ENCODE measurements around the gene TDRD7. TPM values are rescaled to one million over a fixed set of nuclear protein-coding genes. Genes with fewer than 3 reads are reported as not detected.

The TDRD7 gene
- total RNA-seq, 1 experiment from 2014 or later: 2.8 TPM

DNA sequence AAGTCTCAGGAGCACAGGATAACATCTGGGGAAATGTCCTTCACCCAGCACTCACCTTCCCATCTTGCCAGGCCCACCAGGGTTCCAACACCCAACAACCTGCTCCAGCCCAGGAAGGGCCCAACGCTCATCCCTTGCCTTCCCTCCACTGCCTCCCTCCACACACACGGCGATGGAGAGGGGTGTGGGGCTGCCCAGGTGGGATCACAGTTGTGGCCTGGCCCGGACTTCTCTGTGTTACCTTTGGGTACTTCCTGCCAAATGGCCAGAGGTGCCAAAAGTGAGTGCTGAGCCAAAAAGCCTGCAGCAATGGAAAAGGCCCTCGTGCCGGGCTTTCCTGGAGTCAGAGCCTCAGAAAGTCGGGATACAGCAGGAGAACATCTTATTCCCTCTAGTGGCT, 15.6 kb upstream of the TDRD7 start (continued):
- TF ChIP-seq ATF2 (CRISPR knock-in tag; IDR thresholded peaks at IDR 0.05; ENCODE audit: borderline replicate concordance, low read depth) (no peak), SMAD3 (CRISPR knock-in tag; IDR thresholded peaks at IDR 0.05; ENCODE audit: borderline replicate concordance) (no peak), ATF1 (CRISPR knock-in tag; IDR thresholded peaks at IDR 0.05) (no peak), NFYB (CRISPR knock-in tag; conservative IDR thresholded peaks at IDR 0.05; ENCODE audit: low read depth) (no peak), ESRRA (CRISPR knock-in tag; IDR thresholded peaks at IDR 0.05; ENCODE audit: borderline replicate concordance) (no peak), TEAD4 (CRISPR knock-in tag; IDR thresholded peaks at IDR 0.05) (no peak), ZNF423 (CRISPR knock-in tag; IDR thresholded peaks at IDR 0.05) (no peak), RORB (CRISPR knock-in tag; IDR thresholded peaks at IDR 0.05) (no peak), TCF7 (CRISPR knock-in tag; IDR thresholded peaks at IDR 0.05; ENCODE audit: low read depth) (no peak)
- TF ChIP-seq, protein P1, sequence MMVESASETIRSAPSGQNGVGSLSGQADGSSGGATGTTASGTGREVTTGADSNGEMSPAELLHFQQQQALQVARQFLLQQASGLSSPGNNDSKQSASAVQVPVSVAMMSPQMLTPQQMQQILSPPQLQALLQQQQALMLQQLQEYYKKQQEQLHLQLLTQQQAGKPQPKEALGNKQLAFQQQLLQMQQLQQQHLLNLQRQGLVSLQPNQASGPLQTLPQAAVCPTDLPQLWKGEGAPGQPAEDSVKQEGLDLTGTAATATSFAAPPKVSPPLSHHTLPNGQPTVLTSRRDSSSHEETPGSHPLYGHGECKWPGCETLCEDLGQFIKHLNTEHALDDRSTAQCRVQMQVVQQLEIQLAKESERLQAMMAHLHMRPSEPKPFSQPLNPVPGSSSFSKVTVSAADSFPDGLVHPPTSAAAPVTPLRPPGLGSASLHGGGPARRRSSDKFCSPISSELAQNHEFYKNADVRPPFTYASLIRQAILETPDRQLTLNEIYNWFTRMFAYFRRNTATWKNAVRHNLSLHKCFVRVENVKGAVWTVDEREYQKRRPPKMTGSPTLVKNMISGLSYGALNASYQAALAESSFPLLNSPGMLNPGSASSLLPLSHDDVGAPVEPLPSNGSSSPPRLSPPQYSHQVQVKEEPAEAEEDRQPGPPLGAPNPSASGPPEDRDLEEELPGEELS (CRISPR knock-in tag; IDR thresholded peaks at IDR 0.05): no peak
- TF ChIP-seq, protein P2, sequence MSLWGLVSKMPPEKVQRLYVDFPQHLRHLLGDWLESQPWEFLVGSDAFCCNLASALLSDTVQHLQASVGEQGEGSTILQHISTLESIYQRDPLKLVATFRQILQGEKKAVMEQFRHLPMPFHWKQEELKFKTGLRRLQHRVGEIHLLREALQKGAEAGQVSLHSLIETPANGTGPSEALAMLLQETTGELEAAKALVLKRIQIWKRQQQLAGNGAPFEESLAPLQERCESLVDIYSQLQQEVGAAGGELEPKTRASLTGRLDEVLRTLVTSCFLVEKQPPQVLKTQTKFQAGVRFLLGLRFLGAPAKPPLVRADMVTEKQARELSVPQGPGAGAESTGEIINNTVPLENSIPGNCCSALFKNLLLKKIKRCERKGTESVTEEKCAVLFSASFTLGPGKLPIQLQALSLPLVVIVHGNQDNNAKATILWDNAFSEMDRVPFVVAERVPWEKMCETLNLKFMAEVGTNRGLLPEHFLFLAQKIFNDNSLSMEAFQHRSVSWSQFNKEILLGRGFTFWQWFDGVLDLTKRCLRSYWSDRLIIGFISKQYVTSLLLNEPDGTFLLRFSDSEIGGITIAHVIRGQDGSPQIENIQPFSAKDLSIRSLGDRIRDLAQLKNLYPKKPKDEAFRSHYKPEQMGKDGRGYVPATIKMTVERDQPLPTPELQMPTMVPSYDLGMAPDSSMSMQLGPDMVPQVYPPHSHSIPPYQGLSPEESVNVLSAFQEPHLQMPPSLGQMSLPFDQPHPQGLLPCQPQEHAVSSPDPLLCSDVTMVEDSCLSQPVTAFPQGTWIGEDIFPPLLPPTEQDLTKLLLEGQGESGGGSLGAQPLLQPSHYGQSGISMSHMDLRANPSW (CRISPR knock-in tag; conservative IDR thresholded peaks at IDR 0.05; ENCODE audit: low read depth): no peak

DNA sequence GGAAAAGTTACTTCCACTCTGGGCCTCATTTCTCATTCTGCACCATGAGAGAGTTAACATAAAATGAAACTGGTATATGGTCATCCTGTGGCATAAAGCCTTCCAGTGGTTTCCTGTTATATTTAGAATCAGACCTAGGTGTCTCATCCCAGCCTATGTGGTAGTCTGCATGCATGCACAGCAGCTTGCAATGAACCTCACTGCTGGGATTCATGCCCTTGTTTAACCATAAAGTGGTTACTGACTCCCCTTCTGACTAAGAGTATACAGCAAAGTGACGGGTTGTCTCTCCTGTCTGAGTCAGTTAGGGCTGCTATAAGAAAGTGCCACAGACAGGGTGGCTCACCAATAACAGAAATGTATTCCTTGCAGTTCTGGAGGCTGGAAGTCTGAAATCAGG, 14.7 kb upstream of the TDRD7 start:
- Mint-ChIP-seq H3K27me3 (ENCODE audit: low read depth) (peaks cover 8% of the 10 kb centered on the region; the same call in 1 of the 2 replicates), H3K27ac (no peak overlapping the region), H3K4me3 (no peak overlapping the region), H3K4me1 (peaks cover 4% of the 10 kb centered on the region), H3K9me3 (no peaks in the 10 kb centered on the region), H3K36me3 (no peaks in the 10 kb centered on the region)
- CTCF ChIA-PET: interaction anchor here (0.7 to 2.2 kb wide), 4 partner anchors 10 to 11 kb away, joined by 3 to 14 read pairs (median 4); no protein-coding TSS in a partner anchor
- POLR2A ChIA-PET: no interaction called here
- ATAC-seq: no peak
- DNase-seq (ENCODE audit: low spot score): no peak
- TF ChIP-seq ZMAT4 (CRISPR knock-in tag; IDR thresholded peaks at IDR 0.05) (no peak), FOXP1 (CRISPR knock-in tag; IDR thresholded peaks at IDR 0.05; ENCODE audit: borderline replicate concordance) (no peak), NR1H2 (CRISPR knock-in tag; IDR thresholded peaks at IDR 0.05) (no peak), AR (CRISPR knock-in tag; IDR thresholded peaks at IDR 0.05) (no peak)
- TF ChIP-seq, protein P3, sequence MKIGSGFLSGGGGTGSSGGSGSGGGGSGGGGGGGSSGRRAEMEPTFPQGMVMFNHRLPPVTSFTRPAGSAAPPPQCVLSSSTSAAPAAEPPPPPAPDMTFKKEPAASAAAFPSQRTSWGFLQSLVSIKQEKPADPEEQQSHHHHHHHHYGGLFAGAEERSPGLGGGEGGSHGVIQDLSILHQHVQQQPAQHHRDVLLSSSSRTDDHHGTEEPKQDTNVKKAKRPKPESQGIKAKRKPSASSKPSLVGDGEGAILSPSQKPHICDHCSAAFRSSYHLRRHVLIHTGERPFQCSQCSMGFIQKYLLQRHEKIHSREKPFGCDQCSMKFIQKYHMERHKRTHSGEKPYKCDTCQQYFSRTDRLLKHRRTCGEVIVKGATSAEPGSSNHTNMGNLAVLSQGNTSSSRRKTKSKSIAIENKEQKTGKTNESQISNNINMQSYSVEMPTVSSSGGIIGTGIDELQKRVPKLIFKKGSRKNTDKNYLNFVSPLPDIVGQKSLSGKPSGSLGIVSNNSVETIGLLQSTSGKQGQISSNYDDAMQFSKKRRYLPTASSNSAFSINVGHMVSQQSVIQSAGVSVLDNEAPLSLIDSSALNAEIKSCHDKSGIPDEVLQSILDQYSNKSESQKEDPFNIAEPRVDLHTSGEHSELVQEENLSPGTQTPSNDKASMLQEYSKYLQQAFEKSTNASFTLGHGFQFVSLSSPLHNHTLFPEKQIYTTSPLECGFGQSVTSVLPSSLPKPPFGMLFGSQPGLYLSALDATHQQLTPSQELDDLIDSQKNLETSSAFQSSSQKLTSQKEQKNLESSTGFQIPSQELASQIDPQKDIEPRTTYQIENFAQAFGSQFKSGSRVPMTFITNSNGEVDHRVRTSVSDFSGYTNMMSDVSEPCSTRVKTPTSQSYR (CRISPR knock-in tag; IDR thresholded peaks at IDR 0.05): no peak
- TF ChIP-seq, protein P4, sequence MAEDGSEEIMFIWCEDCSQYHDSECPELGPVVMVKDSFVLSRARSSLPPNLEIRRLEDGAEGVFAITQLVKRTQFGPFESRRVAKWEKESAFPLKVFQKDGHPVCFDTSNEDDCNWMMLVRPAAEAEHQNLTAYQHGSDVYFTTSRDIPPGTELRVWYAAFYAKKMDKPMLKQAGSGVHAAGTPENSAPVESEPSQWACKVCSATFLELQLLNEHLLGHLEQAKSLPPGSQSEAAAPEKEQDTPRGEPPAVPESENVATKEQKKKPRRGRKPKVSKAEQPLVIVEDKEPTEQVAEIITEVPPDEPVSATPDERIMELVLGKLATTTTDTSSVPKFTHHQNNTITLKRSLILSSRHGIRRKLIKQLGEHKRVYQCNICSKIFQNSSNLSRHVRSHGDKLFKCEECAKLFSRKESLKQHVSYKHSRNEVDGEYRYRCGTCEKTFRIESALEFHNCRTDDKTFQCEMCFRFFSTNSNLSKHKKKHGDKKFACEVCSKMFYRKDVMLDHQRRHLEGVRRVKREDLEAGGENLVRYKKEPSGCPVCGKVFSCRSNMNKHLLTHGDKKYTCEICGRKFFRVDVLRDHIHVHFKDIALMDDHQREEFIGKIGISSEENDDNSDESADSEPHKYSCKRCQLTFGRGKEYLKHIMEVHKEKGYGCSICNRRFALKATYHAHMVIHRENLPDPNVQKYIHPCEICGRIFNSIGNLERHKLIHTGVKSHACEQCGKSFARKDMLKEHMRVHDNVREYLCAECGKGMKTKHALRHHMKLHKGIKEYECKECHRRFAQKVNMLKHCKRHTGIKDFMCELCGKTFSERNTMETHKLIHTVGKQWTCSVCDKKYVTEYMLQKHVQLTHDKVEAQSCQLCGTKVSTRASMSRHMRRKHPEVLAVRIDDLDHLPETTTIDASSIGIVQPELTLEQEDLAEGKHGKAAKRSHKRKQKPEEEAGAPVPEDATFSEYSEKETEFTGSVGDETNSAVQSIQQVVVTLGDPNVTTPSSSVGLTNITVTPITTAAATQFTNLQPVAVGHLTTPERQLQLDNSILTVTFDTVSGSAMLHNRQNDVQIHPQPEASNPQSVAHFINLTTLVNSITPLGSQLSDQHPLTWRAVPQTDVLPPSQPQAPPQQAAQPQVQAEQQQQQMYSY (CRISPR knock-in tag; IDR thresholded peaks at IDR 0.05): no peak

Measured in WTC11 (cell line).